Measurements from ENCODE around the gene MTHFSD.
"Not testable (repeated sequence)": the region's sequence is repeated elsewhere in the genome, so short reads cannot be mapped to it uniquely, and the experiment has no call there.

Gene MTHFSD

DNA sequence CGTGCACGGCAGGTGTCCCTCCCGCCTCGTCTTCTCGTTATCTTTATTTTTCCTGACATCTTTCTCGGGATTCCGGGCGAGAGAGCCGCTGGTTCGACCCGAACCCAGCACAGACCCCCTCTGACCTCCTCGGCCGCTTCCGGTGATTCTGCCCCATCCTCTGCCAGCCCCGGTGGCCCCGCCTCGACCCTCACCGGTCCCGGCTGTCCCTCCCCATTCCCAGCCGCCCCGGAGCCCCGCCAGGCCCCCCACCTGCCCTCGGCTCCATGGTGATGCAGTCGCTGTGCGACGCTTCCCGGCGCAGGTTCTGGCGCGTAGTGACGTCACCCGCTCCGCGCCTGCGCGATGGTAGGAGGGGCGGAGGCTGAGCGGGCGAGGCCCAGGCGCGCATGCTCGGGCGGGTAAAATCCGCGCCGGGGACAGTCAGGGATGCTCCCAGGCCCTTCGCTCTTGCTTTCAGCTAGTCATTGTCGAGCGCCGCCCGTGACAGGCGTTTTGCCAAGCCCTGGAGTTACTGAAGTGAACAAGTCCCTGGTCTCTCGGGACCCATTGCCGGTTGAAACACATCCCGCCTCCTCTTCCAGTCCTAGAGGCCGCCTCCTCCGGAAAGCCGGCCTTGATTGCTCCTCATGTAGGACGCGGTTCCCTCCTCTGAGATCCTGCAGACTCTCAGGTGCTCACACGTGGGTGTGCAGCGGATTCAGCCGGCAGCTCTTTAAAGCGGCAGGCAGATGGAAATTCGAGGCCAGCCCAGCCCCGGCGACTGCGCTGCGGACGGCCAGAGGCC, at the start of gene MTHFSD:
Gene MTHFSD (minus strand): TSS at position 319 of the 787 bp plus-strand sequence. CDS start 51 bp downstream, at position 268.
- DNase-seq (ENCODE audit: low read depth in 1 of 2, low spot score in 1 of 2): peak; percentile 93 to 98

- peak in 1 of 2 donors; percentile 26 for DNase-seq (ENCODE audit: low read depth in 1 of 2, low spot score in 1 of 2)
Measured at GRCh38 chr16:86604436-86605193, 49.6 kb upstream of the MTHFSD start.

DNA sequence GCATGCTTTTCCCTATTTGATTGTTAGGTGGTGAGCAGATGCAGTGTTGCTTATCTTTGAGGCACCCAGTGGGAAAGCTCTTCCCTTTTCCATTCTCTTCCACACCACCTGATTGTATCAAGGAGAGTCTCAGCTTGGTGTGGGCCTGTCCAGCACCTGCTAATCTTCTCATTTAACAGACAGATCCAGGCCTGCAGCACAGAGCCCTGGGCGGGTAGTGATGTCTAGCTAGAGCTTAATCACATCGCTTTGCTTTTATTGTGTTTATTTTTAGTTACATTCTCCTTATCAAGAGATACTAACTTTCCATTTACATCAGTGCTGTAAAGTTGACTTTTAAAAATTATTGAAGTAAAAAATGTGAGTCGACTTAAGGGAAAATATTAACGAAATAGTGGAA, 47.5 kb upstream of the MTHFSD start:
- DNase-seq (ENCODE audit: low read depth in 1 of 2, low spot score in 1 of 2): no peak

DNA sequence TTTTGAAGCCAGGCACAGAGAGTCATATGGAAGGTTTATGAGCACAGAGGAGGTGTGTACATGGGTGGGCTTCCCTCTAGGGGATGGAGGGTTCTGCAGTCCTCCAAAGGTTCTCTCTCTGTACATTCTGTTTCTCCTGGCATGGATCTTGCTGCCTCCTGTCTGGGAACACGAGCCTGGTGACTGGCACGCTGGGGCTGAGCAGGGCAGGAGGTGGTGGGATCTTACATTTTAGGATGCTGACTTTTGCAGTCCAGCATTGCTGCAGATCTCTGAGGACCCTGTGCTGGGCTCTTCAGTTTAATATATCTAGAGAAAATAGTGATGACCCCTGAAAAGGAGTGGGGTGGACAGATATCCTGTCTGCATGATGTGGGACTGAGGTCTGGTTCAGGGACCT, 46.3 kb upstream of the MTHFSD start:
- no peak for DNase-seq (ENCODE audit: low read depth in 1 of 2, low spot score in 1 of 2)

DNA sequence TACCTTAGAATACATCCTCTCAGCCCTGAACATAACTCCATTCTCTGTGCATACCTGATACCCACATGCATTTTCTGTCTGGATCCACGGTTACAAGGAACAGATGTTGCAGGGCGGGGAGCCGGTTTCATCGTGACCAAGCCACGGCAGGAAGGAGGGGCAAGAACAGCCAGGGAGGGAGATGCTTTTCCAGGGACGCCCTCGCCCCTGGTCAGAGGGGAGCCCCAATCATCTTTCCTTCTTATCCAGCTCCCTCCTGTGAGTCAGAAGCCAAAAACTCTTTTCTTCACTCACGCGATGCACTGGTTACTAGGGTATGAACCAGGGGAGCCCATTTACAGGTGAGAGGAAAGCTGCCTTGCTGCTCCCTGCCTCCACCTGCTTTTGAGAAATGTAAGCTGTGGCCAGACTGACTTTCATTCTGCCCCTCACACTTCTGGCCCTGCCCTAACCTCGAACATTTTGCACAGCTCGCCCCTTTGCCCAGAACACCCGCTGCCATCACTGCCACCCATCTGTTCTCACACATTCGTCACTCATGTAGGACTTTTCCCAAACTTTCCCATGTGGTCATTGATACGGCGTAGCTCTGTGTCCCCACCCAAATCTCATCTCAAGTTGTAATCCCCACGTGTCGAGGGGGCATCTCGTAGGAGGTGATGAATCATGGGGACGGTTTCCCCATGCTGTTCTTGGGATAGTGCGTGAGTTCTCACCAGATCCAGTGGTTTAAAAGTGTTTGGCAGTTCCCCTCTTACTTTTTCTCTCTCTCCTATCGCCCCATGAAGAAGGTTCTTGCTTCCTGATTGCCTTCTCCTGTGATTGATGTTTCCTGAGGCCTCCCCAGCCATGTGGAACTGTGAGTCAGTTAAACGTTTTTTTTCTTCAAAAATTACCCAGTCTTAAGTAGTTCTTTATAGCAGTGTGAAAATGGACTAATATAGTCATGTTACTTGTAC, 43.9 kb upstream of the MTHFSD start:
- DNase-seq (ENCODE audit: low read depth in 1 of 2, low spot score in 1 of 2): no peak

GRCh38 chr16:86597880-86598606, 43.0 kb upstream of the MTHFSD start:
- DNase-seq (ENCODE audit: low read depth in 1 of 2, low spot score in 1 of 2): no peak

GRCh38 chr16:86597126-86597879, 42.3 kb upstream of the MTHFSD start:
- DNase-seq (ENCODE audit: low read depth in 1 of 2, low spot score in 1 of 2): no peak

DNA sequence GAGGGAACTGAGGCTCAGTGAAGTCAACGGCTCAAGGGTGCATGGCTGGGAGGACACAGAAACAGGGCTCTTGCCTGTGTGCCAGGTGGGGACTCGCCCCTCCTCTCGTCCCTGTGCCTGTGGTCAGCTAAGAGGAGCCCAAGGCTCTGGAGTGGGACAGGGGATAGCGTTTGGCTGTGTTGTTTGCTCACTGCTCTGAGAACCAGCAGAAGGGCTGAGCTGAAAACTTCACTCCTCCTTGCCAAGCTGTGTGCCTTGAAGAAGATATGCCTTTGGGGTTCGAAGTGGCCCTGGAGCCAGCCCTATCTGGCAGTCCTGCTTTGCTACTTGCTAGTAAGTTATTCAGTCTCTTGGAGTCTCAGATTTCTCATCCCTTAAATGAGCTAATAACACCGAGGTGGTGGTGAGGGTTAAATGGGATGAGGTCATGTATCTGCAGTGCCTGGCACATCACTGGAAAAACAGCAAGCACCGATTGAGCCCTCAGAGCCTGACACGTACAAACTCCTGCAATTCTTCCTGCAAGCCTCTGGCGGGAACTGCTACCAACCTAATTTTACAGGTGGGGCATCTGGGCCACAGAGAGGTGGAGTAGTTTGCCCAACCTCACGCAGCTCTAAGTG, 41.1 kb upstream of the MTHFSD start:
- no peak for DNase-seq (ENCODE audit: low read depth in 1 of 2, low spot score in 1 of 2)

DNA sequence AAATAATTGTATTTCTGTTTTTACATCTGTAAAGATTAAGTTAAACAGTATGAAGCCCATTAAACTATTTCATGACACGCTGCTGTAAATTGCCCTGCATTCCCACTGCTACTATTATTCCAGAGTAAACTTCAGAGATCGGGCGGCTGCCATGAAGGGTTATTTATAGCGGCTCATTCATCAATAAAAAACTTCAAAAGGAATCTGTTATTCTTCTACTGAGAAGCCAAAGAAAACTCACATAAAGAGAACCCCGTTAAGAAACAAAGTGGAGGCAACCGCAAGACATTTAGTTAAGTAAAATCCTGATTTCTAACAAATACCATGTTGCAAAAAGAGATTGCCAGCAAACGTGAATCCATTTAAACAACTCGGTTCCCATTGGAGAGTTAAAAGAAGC, 39.7 kb upstream of the MTHFSD start:
- DNase-seq (ENCODE audit: low read depth in 1 of 2, low spot score in 1 of 2): no peak

GRCh38 chr16:86593913-86594620, 39.0 kb upstream of the MTHFSD start:
- DNase-seq (ENCODE audit: low read depth in 1 of 2, low spot score in 1 of 2): no peak

DNA sequence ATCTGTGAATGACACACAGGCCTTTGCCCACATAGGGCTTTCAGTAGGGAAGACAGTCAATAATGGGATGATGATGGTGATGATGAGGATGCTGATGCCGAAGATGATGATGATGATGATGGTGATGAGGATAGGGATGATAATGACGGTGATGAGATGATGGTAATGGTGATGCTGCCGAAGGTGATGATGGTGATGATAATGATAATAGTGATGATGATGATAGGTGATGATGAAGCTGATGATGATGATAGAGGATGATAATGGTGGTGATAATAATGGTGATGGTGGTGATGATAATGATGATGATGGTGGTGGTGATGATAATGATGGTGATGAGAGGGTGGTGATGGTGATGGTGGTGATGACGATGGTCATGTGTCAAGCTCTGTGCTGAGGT, 36.2 kb upstream of the MTHFSD start:
- DNase-seq (ENCODE audit: low read depth in 1 of 2, low spot score in 1 of 2): no peak

DNA sequence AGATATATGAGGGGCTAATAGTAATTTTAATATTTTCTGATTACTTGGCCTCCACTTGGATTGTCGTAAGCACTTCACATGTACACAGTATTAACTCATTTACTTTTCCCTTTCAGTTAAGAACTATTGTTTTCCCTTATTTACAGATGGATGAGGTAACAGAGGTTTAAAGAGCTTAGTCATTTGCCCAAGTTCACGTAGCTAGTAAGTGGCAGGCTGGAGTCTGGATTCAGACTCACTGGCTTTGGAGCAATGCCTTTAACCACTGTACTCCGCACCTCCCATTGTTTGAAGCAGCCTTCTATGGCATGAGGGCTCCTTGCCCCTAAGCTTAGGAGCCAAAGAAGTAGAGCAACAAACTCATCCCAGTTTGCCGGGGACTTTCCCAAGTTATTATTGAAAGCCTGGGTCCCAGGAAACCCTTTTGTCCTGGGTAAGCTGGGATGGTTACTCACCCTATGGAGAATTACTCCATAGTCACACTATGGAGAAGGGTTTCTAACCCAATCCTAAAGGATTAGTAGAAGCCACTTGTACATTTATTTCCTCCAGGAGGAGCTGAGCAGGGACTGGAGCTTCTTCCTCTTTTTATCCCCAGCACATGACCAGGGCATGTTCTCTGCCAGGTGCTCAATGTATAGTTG, 35.6 kb upstream of the MTHFSD start:
- no peak for DNase-seq (ENCODE audit: low read depth in 1 of 2, low spot score in 1 of 2)

DNA sequence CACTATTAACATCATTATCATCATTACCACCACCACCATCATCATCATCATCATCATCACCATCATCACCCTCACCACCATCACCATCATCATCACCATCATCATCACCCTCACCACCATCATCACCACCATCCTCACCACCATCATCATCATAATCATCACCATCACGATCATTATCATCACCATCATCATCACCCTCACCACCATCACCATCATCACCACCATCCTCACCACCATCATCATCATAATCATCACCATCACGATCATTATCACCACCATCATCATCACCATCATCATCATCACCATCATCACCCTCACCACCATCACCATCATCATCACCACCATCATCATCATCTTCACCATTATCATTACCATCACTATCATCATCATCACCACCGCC, 32.9 kb upstream of the MTHFSD start:
- DNase-seq (ENCODE audit: low read depth in 1 of 2, low spot score in 1 of 2): not testable (repeated sequence)

GRCh38 chr16:86587487-86587886, 32.5 kb upstream of the MTHFSD start:
- no peak for DNase-seq (ENCODE audit: low read depth in 1 of 2, low spot score in 1 of 2)

GRCh38 chr16:86585821-86586611, 31.0 kb upstream of the MTHFSD start:
- no peak for DNase-seq (ENCODE audit: low read depth in 1 of 2, low spot score in 1 of 2)

DNA sequence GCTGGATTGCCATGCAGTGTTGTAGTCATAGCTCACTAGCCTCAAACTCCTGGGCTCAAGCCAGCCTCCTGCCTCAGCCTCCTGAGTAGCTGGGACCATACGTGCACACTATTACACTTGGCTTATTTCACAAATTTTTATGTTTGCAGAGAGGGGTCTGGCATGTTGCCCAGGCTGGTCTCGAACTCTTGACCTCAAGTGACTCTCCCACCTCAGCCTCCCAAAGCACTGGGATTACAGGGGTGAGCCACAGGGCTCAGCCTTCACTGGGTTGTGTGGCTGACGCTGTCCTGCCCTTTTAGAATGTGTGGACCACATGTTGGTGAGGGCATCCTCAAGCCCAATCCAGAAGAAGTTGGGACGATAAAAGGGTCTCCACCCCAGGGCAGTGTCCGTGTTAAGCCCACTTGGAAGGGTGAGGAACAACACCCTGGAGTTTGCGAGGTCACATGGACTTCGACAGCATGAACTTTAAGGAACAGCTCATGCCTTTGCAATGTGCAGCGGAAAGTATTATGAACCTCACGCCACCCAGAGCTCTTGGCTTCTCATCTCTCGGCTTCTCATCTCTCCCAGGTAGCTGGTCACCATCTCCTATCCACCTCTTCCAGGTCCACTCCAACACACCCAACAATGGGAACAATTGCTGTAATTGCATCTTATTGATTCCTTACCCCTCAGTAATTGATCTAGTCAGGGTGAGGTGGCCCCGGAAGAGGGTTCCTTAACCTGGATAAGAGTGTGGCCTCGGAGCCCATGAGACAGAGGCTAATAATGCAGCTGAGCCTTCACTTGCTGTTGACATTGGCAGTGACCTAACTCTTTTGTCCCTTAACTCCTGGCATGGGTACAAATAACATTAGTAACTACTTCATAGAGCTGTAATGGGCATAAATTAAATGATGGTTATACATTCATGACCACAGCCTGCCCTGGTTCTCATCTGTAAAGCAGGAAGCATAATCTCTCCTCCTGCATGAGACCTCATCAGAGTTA, 30.0 kb upstream of the MTHFSD start:
- no peak for DNase-seq (ENCODE audit: low read depth in 1 of 2, low spot score in 1 of 2)
